Fibroblast of lung (primary cell): ENCODE results near the gene TSPAN9. TPM values are rescaled to one million over a fixed set of nuclear protein-coding genes. Genes with fewer than 3 reads are reported as not detected.

ENCODE experiments used
- DNase-seq, 2 donors: peaks; one replicate each; pipeline versions ENCODE4 v3.0.0 to v3.0.0-alpha.2; 2010; ENCODE audit warnings: low read depth in 2 of 2
- H2AFZ ChIP-seq: 2 replicates; pipeline ENCODE4 v1.5.1; 2012; ENCODE audit warnings: low read length, control low read depth, inconsistent platforms
- H3K27ac ChIP-seq: 2 replicates; pipeline ENCODE4 v1.5.1; 2011; ENCODE audit warnings: low read length, control low read depth; ENCODE audit not compliant: insufficient read depth
- H3K27me3 ChIP-seq: 2 replicates; pipeline ENCODE4 v1.5.1; 2011; ENCODE audit warnings: mild to moderate bottlenecking, low read length; ENCODE audit not compliant: control insufficient read depth, insufficient read depth
- H3K36me3 ChIP-seq: 2 replicates; pipeline ENCODE4 v1.5.1; 2011; ENCODE audit warnings: low read length; ENCODE audit not compliant: control insufficient read depth, insufficient read depth
- H3K4me1 ChIP-seq: 2 replicates; pipeline ENCODE4 v1.5.1; 2011; ENCODE audit warnings: low read length; ENCODE audit not compliant: control insufficient read depth, insufficient read depth; ENCODE audit errors: extremely low read depth
- H3K4me2 ChIP-seq: 2 replicates; pipeline ENCODE4 v1.5.1; 2011; ENCODE audit warnings: low read length, control low read depth; ENCODE audit not compliant: insufficient read depth; ENCODE audit errors: extremely low read depth
- H3K4me3 ChIP-seq, 4 experiments: fragments of 200-600 bp in 1 of 4; sonication (generic) in 1 of 4; replicated peaks in 1 of 4; 2 replicates each; pipeline ENCODE4 v1.5.1; 2011 to 2016; ENCODE audit warnings: low read length in 4 of 4, low read depth in 3 of 4, mild to moderate bottlenecking in 3 of 4, control low read depth in 2 of 4, inconsistent platforms in 1 of 4, mixed read lengths in 1 of 4; ENCODE audit not compliant: insufficient read depth in 1 of 4; ENCODE audit errors: control extremely low read depth in 1 of 4
- H3K79me2 ChIP-seq: 2 replicates; pipeline ENCODE4 v1.5.1; 2012; ENCODE audit warnings: mild to moderate bottlenecking, low read length, inconsistent platforms; ENCODE audit not compliant: control insufficient read depth, insufficient read depth
- H3K9ac ChIP-seq: 2 replicates; pipeline ENCODE4 v1.5.1; 2011; ENCODE audit warnings: mild to moderate bottlenecking, low read length, control low read depth; ENCODE audit not compliant: insufficient read depth
- H3K9me3 ChIP-seq: 2 replicates; pipeline ENCODE4 v1.5.1; 2012; ENCODE audit warnings: low read depth, low read length; ENCODE audit not compliant: control insufficient read depth, insufficient read depth
- H4K20me1 ChIP-seq: 2 replicates; pipeline ENCODE4 v1.5.1; 2011; ENCODE audit warnings: low read length; ENCODE audit not compliant: control insufficient read depth, insufficient read depth; ENCODE audit errors: extremely low read depth
- CTCF ChIP-seq, 2 donors: IDR thresholded peaks in 1 of 2; conservative IDR thresholded peaks in 1 of 2; 1 replicate in 1 of 2; 2 replicates in 1 of 2; pipeline ENCODE4 v1.5.1; 2011 to 2012; ENCODE audit warnings: low read length in 2 of 2, control low read depth in 1 of 2, inconsistent platforms in 1 of 2, low read depth in 1 of 2, mild to moderate bottlenecking in 1 of 2
- EZH2 ChIP-seq: IDR thresholded peaks from 2 replicates; pipeline ENCODE4 v1.5.1; 2012; ENCODE audit warnings: low read length, control low read depth, mild to moderate bottlenecking; ENCODE audit errors: missing control alignments
- polyA plus RNA-seq, 2 donors: library from polyadenylated mRNA; depleted of rRNA in 1 of 2; stranded (reverse) in 1 of 2; unstranded in 1 of 2; fragments of >200 nt; gene quantifications; 2 replicates each; pipeline ENCODE4 v1.2.1, GENCODE V29; 2011 to 2012; ENCODE audit warnings: missing spikeins in 1 of 2
- total RNA-seq: library from RNA; depleted of rRNA; stranded (reverse); fragments of >200 nt; gene quantifications from 2 replicates; pipeline ENCODE4 v1.2.1, GENCODE V29; 2014

Gene TSPAN9
- total and polyA plus RNA-seq, 2 donors (not counting 1 experiment from before 2014, with no cell fraction given), result 31.1 to 35.2 TPM

GRCh38 chr12:3308063-3308462, 230.9 kb downstream of the TSPAN9 start:
- Histone ChIP-seq H3K9ac (no peak overlapping the region), H3K4me2 (no peak overlapping the region), H3K4me3 (no peak overlapping the region), H3K27ac (no peak overlapping the region), H2AFZ (no peak overlapping the region), H3K4me1 (peaks cover 2% of the 10 kb centered on the region), H3K79me2 (no peaks in the 10 kb centered on the region), H4K20me1 (no peaks in the 10 kb centered on the region), H3K27me3 (peaks cover 3% of the 10 kb centered on the region), H3K36me3 (no peaks in the 10 kb centered on the region), H3K9me3 (no peaks in the 10 kb centered on the region)
- TF ChIP-seq EZH2 (no peak), CTCF (conservative IDR thresholded peaks at IDR 0.05 in 1 of 2, IDR thresholded peaks at IDR 0.05 in 1 of 2; ENCODE audit: low read depth in 1 of 2, low read length in 2 of 2) (no peak)
- no peak for DNase-seq

GRCh38 chr12:3308609-3309008, 231.4 kb downstream of the TSPAN9 start:
- Histone ChIP-seq H3K4me1 (peaks cover 3% of the 10 kb centered on the region), H3K4me2 (no peak overlapping the region), H3K27ac (no peak overlapping the region), H3K36me3 (no peaks in the 10 kb centered on the region), H4K20me1 (no peaks in the 10 kb centered on the region), H2AFZ (no peak overlapping the region), H3K79me2 (no peaks in the 10 kb centered on the region), H3K9me3 (no peaks in the 10 kb centered on the region), H3K4me3 (no peak overlapping the region), H3K27me3 (peaks cover 3% of the 10 kb centered on the region), H3K9ac (no peak overlapping the region)
- no peak for DNase-seq
- TF ChIP-seq EZH2 (no peak), CTCF (conservative IDR thresholded peaks at IDR 0.05 in 1 of 2, IDR thresholded peaks at IDR 0.05 in 1 of 2; ENCODE audit: low read depth in 1 of 2, low read length in 2 of 2) (no peak)

GRCh38 chr12:3309805-3310204, 232.6 kb downstream of the TSPAN9 start:
- no peaks in the 10 kb centered on the region for H3K79me2 ChIP-seq

More at GRCh38 chr12:3309805-3310204, 232.6 kb downstream of the TSPAN9 start:
- H2AFZ ChIP-seq, result no peak overlapping the region
- no peak overlapping the region for H3K4me2 ChIP-seq
- no peaks in the 10 kb centered on the region for H3K36me3 ChIP-seq
- no peak overlapping the region for H3K4me3 ChIP-seq
- no peak overlapping the region for H3K27ac ChIP-seq
- H3K4me1 ChIP-seq, result peaks cover 5% of the 10 kb centered on the region
- H3K9me3 ChIP-seq, result no peaks in the 10 kb centered on the region
- TF ChIP-seq EZH2, result no peak
- no peak for TF ChIP-seq CTCF (conservative IDR thresholded peaks at IDR 0.05 in 1 of 2, IDR thresholded peaks at IDR 0.05 in 1 of 2; ENCODE audit: low read depth in 1 of 2, low read length in 2 of 2)
- peaks cover 3% of the 10 kb centered on the region for H3K27me3 ChIP-seq
- H3K9ac ChIP-seq, result no peak overlapping the region
- no peak for DNase-seq
- no peaks in the 10 kb centered on the region for H4K20me1 ChIP-seq
